HG02798 (cell line): ENCODE results near the gene SLTM.
"Not testable (repeated sequence)": the region's sequence is repeated elsewhere in the genome, so short reads cannot be mapped to it uniquely, and the experiment has no call there.

Experiments
- ATAC-seq: cut with Tn5 transposase; IDR thresholded peaks from one replicate; pipeline ENCODE4 v1.9.1; 2021; ENCODE audit warnings: mild to moderate bottlenecking; ENCODE audit not compliant: unreplicated experiment, poor library complexity

Gene SLTM

GRCh38 chr15:58880320-58880719 lies 53.2 kb downstream of the SLTM start:
- peak; percentile 79 for ATAC-seq

- no peak for ATAC-seq
Observed at GRCh38 chr15:58877999-58878825, 55.3 kb downstream of the SLTM start.

GRCh38 chr15:58876306-58877106 lies 57.0 kb downstream of the SLTM start:
- no peak for ATAC-seq

GRCh38 chr15:58875343-58875742 lies 58.1 kb downstream of the SLTM start:
- no peak for ATAC-seq

- ATAC-seq: no peak
Observed at GRCh38 chr15:58873267-58873666, 60.2 kb downstream of the SLTM start.

- no peak for ATAC-seq
Observed at GRCh38 chr15:58870451-58870850, 63.0 kb downstream of the SLTM start.

- no peak for ATAC-seq
Observed at GRCh38 chr15:58867926-58868325, 65.6 kb downstream of the SLTM start.

- ATAC-seq: no peak
Observed at GRCh38 chr15:58865425-58865880, 68.0 kb downstream of the SLTM start.

- no peak for ATAC-seq
Observed at GRCh38 chr15:58864602-58865424, 68.7 kb downstream of the SLTM start.

- ATAC-seq: no peak
Observed at GRCh38 chr15:58862326-58862725, 71.2 kb downstream of the SLTM start.

GRCh38 chr15:58856621-58857020 lies 76.9 kb downstream of the SLTM start:
- not testable (repeated sequence) for ATAC-seq

- no peak for ATAC-seq
Observed at GRCh38 chr15:58856086-58856485, 77.4 kb downstream of the SLTM start.

GRCh38 chr15:58854593-58854992 lies 78.9 kb downstream of the SLTM start:
- no peak for ATAC-seq

GRCh38 chr15:58852347-58852746 lies 81.1 kb downstream of the SLTM start:
- ATAC-seq: no peak

GRCh38 chr15:58851205-58851604 lies 82.3 kb downstream of the SLTM start:
- not testable (repeated sequence) for ATAC-seq

- no peak for ATAC-seq
Observed at GRCh38 chr15:58842713-58843396, 90.6 kb downstream of the SLTM start.

- ATAC-seq: no peak
Observed at GRCh38 chr15:58840048-58840447, 93.4 kb downstream of the SLTM start.

GRCh38 chr15:58839485-58839884 lies 94.0 kb downstream of the SLTM start:
- ATAC-seq: no peak

- not testable (repeated sequence) for ATAC-seq
Observed at GRCh38 chr15:58833681-58834426, 99.6 kb downstream of the SLTM start.
